GM13976 (cell line): ENCODE data around the gene LIMCH1.
A peak's percentile ranks its signal among the peaks of the same experiment; 100 is the strongest.
"Not testable (repeated sequence)": the region's sequence is repeated elsewhere in the genome, so short reads cannot be mapped to it uniquely, and the experiment has no call there.

Experiments
- DNase-seq: peaks from one replicate; pipeline ENCODE4 v3.0.0; 2012; ENCODE audit warnings: low spot score
- in situ Hi-C: fragments of 300-500 bp; cut with MboI; formaldehyde crosslinking; loops from one replicate; pipeline ENCODE4 v1.12.0; 2022; ENCODE audit warnings: low sequenced_read_pairs, mixed read lengths, inconsistent platforms; ENCODE audit not compliant: unreplicated experiment
- TF ChIP-seq, protein P1 (sequence below): IDR thresholded peaks from 2 replicates; pipeline ENCODE4 v1.5.1; 2012; ENCODE audit warnings: borderline replicate concordance, mild to moderate bottlenecking; ENCODE audit not compliant: insufficient read depth; ENCODE audit errors: extremely low read depth, missing control alignments, control extremely low read depth

LIMCH1 gene

DNA sequence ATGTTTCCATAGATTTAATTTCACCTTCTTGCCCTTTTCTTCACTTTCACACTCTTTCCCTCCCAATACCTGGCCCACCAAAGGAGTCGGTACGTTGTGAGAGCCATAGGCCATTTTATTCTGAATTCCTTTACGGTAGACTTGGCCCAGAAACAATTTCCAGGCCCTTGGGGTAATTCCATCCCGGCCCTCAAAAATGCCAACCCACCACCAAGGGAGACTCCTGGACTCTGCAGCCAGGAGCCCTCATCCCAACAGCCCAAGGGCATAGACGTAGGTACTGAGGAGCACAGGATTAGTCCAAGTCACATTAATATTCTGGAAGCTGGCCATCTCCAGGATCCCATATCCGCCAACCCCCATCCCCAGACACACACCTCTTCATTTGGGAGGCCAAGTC is 102.9 kb downstream of the LIMCH1 start:
- no peak for DNase-seq
- in situ Hi-C loops, result loop anchor here (25.0 kb wide), 1 partner anchor 704 kb away; no protein-coding TSS in a partner anchor
- TF ChIP-seq, protein P1, sequence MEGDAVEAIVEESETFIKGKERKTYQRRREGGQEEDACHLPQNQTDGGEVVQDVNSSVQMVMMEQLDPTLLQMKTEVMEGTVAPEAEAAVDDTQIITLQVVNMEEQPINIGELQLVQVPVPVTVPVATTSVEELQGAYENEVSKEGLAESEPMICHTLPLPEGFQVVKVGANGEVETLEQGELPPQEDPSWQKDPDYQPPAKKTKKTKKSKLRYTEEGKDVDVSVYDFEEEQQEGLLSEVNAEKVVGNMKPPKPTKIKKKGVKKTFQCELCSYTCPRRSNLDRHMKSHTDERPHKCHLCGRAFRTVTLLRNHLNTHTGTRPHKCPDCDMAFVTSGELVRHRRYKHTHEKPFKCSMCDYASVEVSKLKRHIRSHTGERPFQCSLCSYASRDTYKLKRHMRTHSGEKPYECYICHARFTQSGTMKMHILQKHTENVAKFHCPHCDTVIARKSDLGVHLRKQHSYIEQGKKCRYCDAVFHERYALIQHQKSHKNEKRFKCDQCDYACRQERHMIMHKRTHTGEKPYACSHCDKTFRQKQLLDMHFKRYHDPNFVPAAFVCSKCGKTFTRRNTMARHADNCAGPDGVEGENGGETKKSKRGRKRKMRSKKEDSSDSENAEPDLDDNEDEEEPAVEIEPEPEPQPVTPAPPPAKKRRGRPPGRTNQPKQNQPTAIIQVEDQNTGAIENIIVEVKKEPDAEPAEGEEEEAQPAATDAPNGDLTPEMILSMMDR, result no peak

DNA sequence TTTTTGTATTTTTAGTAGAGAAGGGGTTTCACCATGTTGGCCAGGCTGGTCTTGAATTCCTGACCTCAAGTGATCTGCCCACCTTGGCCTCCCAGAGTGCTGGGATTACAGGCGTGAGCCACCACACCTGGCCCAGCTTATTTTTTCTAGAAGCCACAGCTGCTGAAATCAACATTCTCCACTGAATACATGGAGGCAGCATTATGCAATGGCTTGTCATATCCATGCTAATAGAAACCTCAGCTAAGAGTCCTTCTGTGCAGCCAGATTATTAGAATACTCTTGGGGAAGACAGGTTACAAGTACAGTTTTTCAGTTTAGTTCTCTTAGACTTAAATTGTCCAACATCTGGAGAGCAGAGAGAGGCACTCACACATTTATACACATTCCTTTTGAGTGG is 104.8 kb downstream of the LIMCH1 start:
- in situ Hi-C loops, result loop anchor here (25.0 kb wide), 1 partner anchor 705 kb away; no protein-coding TSS in a partner anchor
- not testable (repeated sequence) for DNase-seq

DNA sequence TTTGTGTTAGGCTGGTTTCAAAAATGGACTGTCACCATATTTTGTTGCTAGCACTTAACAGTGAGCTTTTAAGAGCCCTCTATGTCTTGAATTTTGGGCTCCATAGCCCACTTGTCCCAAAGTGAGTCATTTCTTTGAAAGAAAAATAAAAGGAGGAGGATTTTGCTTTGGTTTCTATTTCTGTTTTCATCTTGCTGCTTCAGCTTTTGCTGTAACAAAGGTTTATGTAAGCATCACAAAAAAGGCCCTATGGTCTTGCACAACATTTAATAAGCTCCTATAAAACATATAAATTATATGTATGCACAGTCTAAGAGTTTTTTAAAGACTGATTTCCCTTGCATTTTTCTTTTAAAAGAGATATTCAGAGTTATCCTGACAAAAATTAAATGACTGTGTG is 105.4 kb downstream of the LIMCH1 start:
- in situ Hi-C loops, result loop anchor here (25.0 kb wide), 1 partner anchor 706 kb away; no protein-coding TSS in a partner anchor
- TF ChIP-seq, protein P1, result no peak
- no peak for DNase-seq

- in situ Hi-C loops, result loop anchor here (25.0 kb wide), 1 partner anchor 707 kb away; no protein-coding TSS in a partner anchor
- DNase-seq, result peak; percentile 41
Observed at GRCh38 chr4:41644288-41644914, 106.4 kb downstream of the LIMCH1 start.

GRCh38 chr4:41644915-41645295 is 106.9 kb downstream of the LIMCH1 start:
- TF ChIP-seq, protein P1, result no peak
- DNase-seq, result no peak
- in situ Hi-C loops, result loop anchor here (25.0 kb wide), 1 partner anchor 708 kb away; no protein-coding TSS in a partner anchor

More at GRCh38 chr4:41644288-41644914, 106.4 kb downstream of the LIMCH1 start:
- TF ChIP-seq, protein P1, result peak; percentile 45

DNA sequence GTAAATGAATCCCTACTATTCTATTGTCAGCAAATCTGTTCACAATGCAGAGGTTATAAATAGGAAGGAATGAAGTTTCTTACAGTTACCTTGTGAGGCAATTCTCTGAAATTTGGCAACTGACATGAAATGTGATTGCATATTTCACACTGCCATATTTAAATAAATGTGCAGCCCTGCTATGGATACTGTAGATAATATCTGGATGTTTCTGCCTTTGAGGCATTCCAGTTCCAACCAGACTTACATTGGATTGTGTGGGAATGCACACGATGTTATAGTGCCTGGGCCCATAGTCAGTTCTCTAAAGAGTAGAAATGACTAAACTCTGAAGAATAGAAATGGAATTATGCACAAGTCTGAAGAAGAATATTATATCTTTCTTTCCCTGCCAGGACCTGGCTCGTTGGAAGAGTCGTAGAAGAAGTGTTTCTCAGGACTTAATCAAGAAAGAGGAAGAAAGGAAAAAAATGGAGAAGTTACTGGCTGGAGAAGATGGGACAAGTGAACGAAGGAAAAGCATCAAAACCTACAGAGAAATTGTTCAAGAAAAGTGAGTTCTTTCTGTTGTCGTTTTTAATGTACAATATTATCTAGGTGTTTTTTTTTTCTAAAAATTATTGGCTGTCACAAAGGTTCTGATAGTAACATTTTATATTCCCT is 107.9 kb downstream of the LIMCH1 start:
- TF ChIP-seq, protein P1, result no peak
- in situ Hi-C loops, result loop anchor here (25.0 kb wide), 1 partner anchor 709 kb away; no protein-coding TSS in a partner anchor
- DNase-seq, result no peak

- in situ Hi-C loops, result loop anchor here (25.0 kb wide), 1 partner anchor 710 kb away; no protein-coding TSS in a partner anchor
- DNase-seq, result no peak
- TF ChIP-seq, protein P1, result no peak
Observed at GRCh38 chr4:41646862-41647261, 108.9 kb downstream of the LIMCH1 start.
